ENCODE measurements around the gene GRID1.

DNA sequence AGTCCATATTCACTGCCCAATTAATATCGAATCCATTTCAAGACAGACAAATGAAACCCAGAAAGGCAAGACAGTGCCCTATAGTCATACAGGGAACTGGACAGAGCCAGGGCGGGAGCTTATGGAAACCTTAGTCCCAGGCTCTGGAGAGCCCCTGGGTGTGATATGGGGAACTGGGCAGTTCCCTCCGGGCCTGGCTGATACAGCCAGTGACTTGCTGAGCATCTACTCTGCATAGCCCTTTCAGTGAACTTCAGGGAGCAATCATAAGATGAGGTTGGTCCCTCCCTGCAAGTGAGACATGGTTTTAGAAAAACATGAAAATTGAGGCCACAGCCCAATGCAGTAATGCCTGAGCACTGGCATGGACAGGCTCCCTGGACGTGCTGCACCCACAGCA, 241.9 kb downstream of the GRID1 start:
- TF ChIP-seq, protein P1, sequence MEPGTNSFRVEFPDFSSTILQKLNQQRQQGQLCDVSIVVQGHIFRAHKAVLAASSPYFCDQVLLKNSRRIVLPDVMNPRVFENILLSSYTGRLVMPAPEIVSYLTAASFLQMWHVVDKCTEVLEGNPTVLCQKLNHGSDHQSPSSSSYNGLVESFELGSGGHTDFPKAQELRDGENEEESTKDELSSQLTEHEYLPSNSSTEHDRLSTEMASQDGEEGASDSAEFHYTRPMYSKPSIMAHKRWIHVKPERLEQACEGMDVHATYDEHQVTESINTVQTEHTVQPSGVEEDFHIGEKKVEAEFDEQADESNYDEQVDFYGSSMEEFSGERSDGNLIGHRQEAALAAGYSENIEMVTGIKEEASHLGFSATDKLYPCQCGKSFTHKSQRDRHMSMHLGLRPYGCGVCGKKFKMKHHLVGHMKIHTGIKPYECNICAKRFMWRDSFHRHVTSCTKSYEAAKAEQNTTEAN (CRISPR knock-in tag; IDR thresholded peaks at IDR 0.05) = no peak
- TF ChIP-seq ZNF423 (CRISPR knock-in tag; IDR thresholded peaks at IDR 0.05) (no peak), CTCF (IDR thresholded peaks at IDR 0.05) (no peak), SMAD4 (CRISPR knock-in tag; IDR thresholded peaks at IDR 0.05) (no peak), IRF1 (CRISPR knock-in tag; IDR thresholded peaks at IDR 0.05) (no peak), NR1H2 (CRISPR knock-in tag; IDR thresholded peaks at IDR 0.05) (no peak)

Measured in WTC11 (cell line).